H9 (cell line): ENCODE data around the gene NDUFA12. TPM values are rescaled to one million over a fixed set of nuclear protein-coding genes. Genes with fewer than 3 reads are reported as not detected.

Source experiments
- DNase-seq: peaks from one replicate; pipeline ENCODE4 v3.0.0-alpha.2; 2017
- H2AFZ ChIP-seq: one replicate; pipeline ENCODE4 v1.6.1; 2013; ENCODE audit warnings: mild to moderate bottlenecking, low read length, control low read depth, moderate library complexity
- H2AK5ac ChIP-seq: 2 replicates; pipeline ENCODE4 v1.6.1; 2013; ENCODE audit warnings: low read length, control low read depth, mixed read lengths; ENCODE audit not compliant: insufficient read length
- H2BK120ac ChIP-seq: one replicate; pipeline ENCODE4 v1.6.1; 2013; ENCODE audit warnings: low read depth, mild to moderate bottlenecking, low read length, control low read depth, inconsistent platforms; ENCODE audit not compliant: poor library complexity, severe bottlenecking
- H2BK12ac ChIP-seq: 2 replicates; pipeline ENCODE4 v1.6.1; 2013; ENCODE audit warnings: low read length, control low read depth, mixed read lengths, low read depth; ENCODE audit not compliant: insufficient read length
- H2BK15ac ChIP-seq: 2 replicates; pipeline ENCODE4 v1.6.1; 2013; ENCODE audit warnings: low read depth, low read length, control low read depth
- H2BK20ac ChIP-seq: one replicate; pipeline ENCODE4 v1.6.1; 2013; ENCODE audit warnings: low read depth, mild to moderate bottlenecking, low read length, control low read depth, inconsistent platforms; ENCODE audit not compliant: poor library complexity, severe bottlenecking
- H2BK5ac ChIP-seq: 2 replicates; pipeline ENCODE4 v1.6.1; 2013; ENCODE audit warnings: low read length, control low read depth, mixed read lengths; ENCODE audit not compliant: insufficient read length
- H3K14ac ChIP-seq: 2 replicates; pipeline ENCODE4 v1.6.1; 2013; ENCODE audit warnings: low read length, control low read depth; ENCODE audit not compliant: insufficient read depth
- H3K18ac ChIP-seq: 2 replicates; pipeline ENCODE4 v1.6.1; 2013; ENCODE audit warnings: low read depth, mild to moderate bottlenecking, mixed read lengths, low read length, control low read depth; ENCODE audit not compliant: insufficient read length
- H3K23ac ChIP-seq: 2 replicates; pipeline ENCODE4 v1.6.1; 2013; ENCODE audit warnings: low read length, control low read depth, mixed read lengths, low read depth; ENCODE audit not compliant: insufficient read length
- H3K23me2 ChIP-seq: 2 replicates; pipeline ENCODE4 v1.6.1; 2013; ENCODE audit warnings: low read depth, mild to moderate bottlenecking, mixed read lengths, low read length, control low read depth; ENCODE audit not compliant: insufficient read length, poor library complexity, severe bottlenecking
- H3K27ac ChIP-seq: 2 replicates; pipeline ENCODE4 v1.5.1; 2013; ENCODE audit warnings: low read length, control low read depth, mixed read lengths, low read depth; ENCODE audit not compliant: insufficient read length
- H3K27me3 ChIP-seq: 2 replicates; pipeline ENCODE4 v1.6.1; 2013; ENCODE audit warnings: low read length, control low read depth, inconsistent platforms; ENCODE audit not compliant: insufficient read depth
- H3K4ac ChIP-seq: 2 replicates; pipeline ENCODE4 v1.6.1; 2013; ENCODE audit warnings: low read depth, mild to moderate bottlenecking, control low read depth, inconsistent platforms, low read length, moderate library complexity
- H3K4me1 ChIP-seq: 2 replicates; pipeline ENCODE4 v1.6.1; 2013; ENCODE audit warnings: low read length, control low read depth, inconsistent platforms; ENCODE audit not compliant: insufficient read depth
- H3K4me2 ChIP-seq: 2 replicates; pipeline ENCODE4 v1.6.1; 2013; ENCODE audit warnings: low read length, control low read depth, mixed read lengths; ENCODE audit not compliant: insufficient read length, insufficient read depth
- H3K56ac ChIP-seq: 2 replicates; pipeline ENCODE4 v1.6.1; 2013; ENCODE audit warnings: low read depth, mild to moderate bottlenecking, mixed read lengths, low read length, control low read depth; ENCODE audit not compliant: insufficient read length
- H3K79me1 ChIP-seq: 2 replicates; pipeline ENCODE4 v1.6.1; 2013; ENCODE audit warnings: low read depth, mild to moderate bottlenecking, moderate library complexity, low read length, control low read depth, inconsistent platforms; ENCODE audit not compliant: insufficient read depth, poor library complexity, severe bottlenecking
- H3K79me2 ChIP-seq: 2 replicates; pipeline ENCODE4 v1.6.1; 2013; ENCODE audit warnings: low read length, control low read depth, inconsistent platforms; ENCODE audit not compliant: insufficient read depth
- H3K9ac ChIP-seq: 2 replicates; pipeline ENCODE4 v1.6.1; 2013; ENCODE audit warnings: low read length, control low read depth, mixed read lengths; ENCODE audit not compliant: insufficient read length; ENCODE audit errors: extremely low read depth
- H3K9me3 ChIP-seq: one replicate; pipeline ENCODE4 v1.6.1; 2013; ENCODE audit warnings: low read depth, low read length, inconsistent platforms; ENCODE audit not compliant: control insufficient read depth
- H3T11ph ChIP-seq: one replicate; pipeline ENCODE4 v1.6.1; 2013; ENCODE audit warnings: mild to moderate bottlenecking, low read length, control low read depth, inconsistent platforms
- H4K20me1 ChIP-seq: one replicate; pipeline ENCODE4 v1.6.1; 2013; ENCODE audit not compliant: control insufficient read depth, insufficient read length, insufficient read depth
- H4K5ac ChIP-seq: 2 replicates; pipeline ENCODE4 v1.6.1; 2013; ENCODE audit warnings: low read depth, mild to moderate bottlenecking, mixed read lengths, low read length, control low read depth; ENCODE audit not compliant: insufficient read length
- H4K8ac ChIP-seq: replicated peaks from 2 replicates; pipeline ENCODE4 v1.6.1; 2013; ENCODE audit warnings: low read length, control low read depth, mixed read lengths, low read depth; ENCODE audit not compliant: insufficient read length
- H4K91ac ChIP-seq: 2 replicates; pipeline ENCODE4 v1.6.1; 2013; ENCODE audit warnings: low read depth, mild to moderate bottlenecking, moderate library complexity, mixed read lengths, low read length, control low read depth; ENCODE audit not compliant: insufficient read length
- H3K27ac Mint-ChIP-seq, 3 experiments: 2 replicates in 2 of 3; 3 replicates in 1 of 3; pipeline ENCODE4 v1.8.0; 2020 to 2021; ENCODE audit warnings: mixed read lengths in 3 of 3, mild to moderate bottlenecking in 1 of 3, moderate library complexity in 1 of 3
- H3K27me3 Mint-ChIP-seq: 2 replicates; pipeline ENCODE4 v1.8.0; 2021; ENCODE audit warnings: low read depth, mild to moderate bottlenecking, moderate library complexity, mixed read lengths
- H3K36me3 Mint-ChIP-seq, 3 experiments: 2 replicates in 2 of 3; 3 replicates in 1 of 3; pipeline ENCODE4 v1.8.0; 2020 to 2021; ENCODE audit warnings: low read depth in 3 of 3, mixed read lengths in 3 of 3; ENCODE audit not compliant: insufficient read depth in 1 of 3
- H3K4me1 Mint-ChIP-seq, 2 experiments: 2 replicates each; pipeline ENCODE4 v1.8.0; 2020; ENCODE audit warnings: mixed read lengths in 2 of 2
- H3K4me3 Mint-ChIP-seq, 2 experiments: 2 replicates in 1 of 2; 3 replicates in 1 of 2; pipeline ENCODE4 v1.8.0; 2020 to 2021; ENCODE audit warnings: mild to moderate bottlenecking in 2 of 2, mixed read lengths in 2 of 2, moderate library complexity in 1 of 2
- H3K9me3 Mint-ChIP-seq, 2 experiments: 2 replicates in 1 of 2; 3 replicates in 1 of 2; pipeline ENCODE4 v1.8.0; 2020; ENCODE audit warnings: mild to moderate bottlenecking in 2 of 2, mixed read lengths in 2 of 2, moderate library complexity in 1 of 2
- CTCF ChIP-seq: fragments of 200-600 bp; sonication (generic); conservative IDR thresholded peaks from 3 replicates; pipeline ENCODE4 v1.8.0; 2021; ENCODE audit warnings: antibody characterized with exemption, mild to moderate bottlenecking
- WGBS: extraction: QIAGEN DNeasy Blood & Tissue Kit; methylation state at CpG from one replicate; pipeline ENCODE4 v1.1.7; 2013; ENCODE audit warnings: missing lambda C conversion rate, low lambda C conversion rate, mixed read lengths; ENCODE audit not compliant: insufficient read length; ENCODE audit errors: extremely low coverage; 5-methylcytosine and 5-hydroxymethylcytosine counted together
- total RNA-seq: library from RNA; stranded (reverse); gene quantifications from 2 replicates; pipeline ENCODE4 v1.2.1, GENCODE V29; 2021

Gene NDUFA12
- total RNA-seq, 1 experiment from 2014 or later: 104 TPM

GRCh38 chr12:95002754-95003153, 743 bp downstream of the NDUFA12 start:
- Mint-ChIP-seq H3K4me1 (peaks cover 4 to 9% of the 10 kb centered on the region in 2 experiments), H3K36me3 (peaks cover 0 to 4% (median 3%) of the 10 kb centered on the region in 3 experiments; a peak in 3 of 7 replicates), H3K9me3 (peaks cover 0 to 5% of the 10 kb centered on the region in 2 experiments; a peak in 2 of 5 replicates), H3K27ac (peak overlapping the region in 2 of 3 experiments; percentile 6 to 97; a peak in 4 of 7 replicates), H3K4me3 (peak overlapping the region; percentile 95 to 96), H3K27me3 (no peaks in the 10 kb centered on the region; the same call in none of the 2 replicates)
- no peak overlapping the region for H3K4ac ChIP-seq
- no peak overlapping the region for H2AFZ ChIP-seq
- H3K79me2 ChIP-seq: no peaks in the 10 kb centered on the region; the same call in 1 of the 2 replicates
- H3T11ph ChIP-seq: no peak overlapping the region
- H4K5ac ChIP-seq: no peak overlapping the region
- H3K4me1 ChIP-seq: no peaks in the 10 kb centered on the region
- no peaks in the 10 kb centered on the region for H4K20me1 ChIP-seq
- H3K9ac ChIP-seq: peak overlapping the region; percentile 90
- no CpG with 5 or more reads among the region's 3 CpGs for WGBS
- no peak overlapping the region for H3K27ac ChIP-seq
- no peak for DNase-seq
- H3K14ac ChIP-seq: no peak overlapping the region
- no peak overlapping the region for H2AK5ac ChIP-seq
- no peak overlapping the region for H4K91ac ChIP-seq
- no peak overlapping the region for H3K56ac ChIP-seq
- H2BK15ac ChIP-seq: no peak overlapping the region
- peak overlapping the region; percentile 96 for H3K4me2 ChIP-seq
- H2BK20ac ChIP-seq: no peak overlapping the region
- H2BK12ac ChIP-seq: no peak overlapping the region
- no peaks in the 10 kb centered on the region for H3K27me3 ChIP-seq
- H3K23ac ChIP-seq: no peak overlapping the region
- H4K8ac ChIP-seq: no peak overlapping the region
- H2BK120ac ChIP-seq: no peak overlapping the region
- peaks cover 4% of the 10 kb centered on the region for H3K23me2 ChIP-seq
- TF ChIP-seq CTCF: no peak
- H3K9me3 ChIP-seq: no peaks in the 10 kb centered on the region
- H3K18ac ChIP-seq: no peak overlapping the region
- H3K79me1 ChIP-seq: no peaks in the 10 kb centered on the region
- no peak overlapping the region for H2BK5ac ChIP-seq
